ENCODE results near the gene ADAT3. TPM values are rescaled to one million over a fixed set of nuclear protein-coding genes. Genes with fewer than 3 reads are reported as not detected.

The ADAT3 gene
- total and polyA plus RNA-seq, 2 experiments from 2014 or later, result 2.4 to 11.0 TPM

DNA sequence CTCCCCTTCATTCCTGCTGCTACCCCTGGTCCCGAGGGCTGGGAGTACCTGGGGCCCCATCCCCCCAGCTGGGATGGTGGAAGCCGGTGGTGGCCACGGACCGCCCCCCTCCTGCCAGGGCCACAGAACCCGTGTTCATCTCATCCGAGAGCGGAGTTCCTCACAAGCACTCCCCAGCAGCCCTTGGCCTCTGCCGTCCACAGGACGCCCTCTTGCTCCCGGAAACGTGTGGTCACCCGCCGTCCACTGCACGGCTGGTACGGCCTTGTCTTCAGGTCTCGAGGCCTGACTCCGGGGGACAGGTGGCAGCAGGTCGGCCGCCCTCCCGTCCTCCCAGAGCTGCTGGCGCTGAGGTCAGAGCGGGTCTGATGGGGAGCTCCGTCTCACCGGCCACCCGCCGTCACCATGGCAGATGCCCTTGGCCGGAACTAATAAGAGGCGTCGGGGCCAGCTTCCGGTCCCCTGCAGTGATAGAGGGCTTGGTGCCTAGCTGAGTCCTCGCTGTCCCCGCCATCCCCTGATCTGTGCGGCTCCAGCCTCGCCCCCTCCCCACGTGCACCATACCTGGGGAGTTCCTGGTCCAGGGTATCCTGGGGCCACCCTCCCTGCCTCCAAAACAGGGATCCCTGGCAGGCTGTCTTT, 19.2 kb downstream of the ADAT3 start:
- Histone ChIP-seq H3K4me3 (no peak overlapping the region), H3K27ac (no peak overlapping the region), H3K9me2 (replicated peaks; ENCODE audit: insufficient read depth) (no peaks in the 10 kb centered on the region), H3K79me2 (no peaks in the 10 kb centered on the region), H2AFZ (no peak overlapping the region), H3K4me2 (no peak overlapping the region), H3K36me3 (replicated peaks; ENCODE audit: insufficient read depth, low read depth) (no peaks in the 10 kb centered on the region), H3K27me3 (no peaks in the 10 kb centered on the region), H4K20me1 (ENCODE audit: insufficient read depth, poor library complexity, severe bottlenecking) (no peaks in the 10 kb centered on the region), H3K4me1 (ENCODE audit: insufficient read depth) (no peaks in the 10 kb centered on the region), H3K9me3 (ENCODE audit: low read depth) (no peaks in the 10 kb centered on the region)
- 95% methylated on average over 30 of the region's 35 CpGs for WGBS (ENCODE audit: low lambda C conversion rate, missing lambda C conversion rate)
- DNase-seq (ENCODE audit: low spot score), result no peak
- TF ChIP-seq, protein P1, sequence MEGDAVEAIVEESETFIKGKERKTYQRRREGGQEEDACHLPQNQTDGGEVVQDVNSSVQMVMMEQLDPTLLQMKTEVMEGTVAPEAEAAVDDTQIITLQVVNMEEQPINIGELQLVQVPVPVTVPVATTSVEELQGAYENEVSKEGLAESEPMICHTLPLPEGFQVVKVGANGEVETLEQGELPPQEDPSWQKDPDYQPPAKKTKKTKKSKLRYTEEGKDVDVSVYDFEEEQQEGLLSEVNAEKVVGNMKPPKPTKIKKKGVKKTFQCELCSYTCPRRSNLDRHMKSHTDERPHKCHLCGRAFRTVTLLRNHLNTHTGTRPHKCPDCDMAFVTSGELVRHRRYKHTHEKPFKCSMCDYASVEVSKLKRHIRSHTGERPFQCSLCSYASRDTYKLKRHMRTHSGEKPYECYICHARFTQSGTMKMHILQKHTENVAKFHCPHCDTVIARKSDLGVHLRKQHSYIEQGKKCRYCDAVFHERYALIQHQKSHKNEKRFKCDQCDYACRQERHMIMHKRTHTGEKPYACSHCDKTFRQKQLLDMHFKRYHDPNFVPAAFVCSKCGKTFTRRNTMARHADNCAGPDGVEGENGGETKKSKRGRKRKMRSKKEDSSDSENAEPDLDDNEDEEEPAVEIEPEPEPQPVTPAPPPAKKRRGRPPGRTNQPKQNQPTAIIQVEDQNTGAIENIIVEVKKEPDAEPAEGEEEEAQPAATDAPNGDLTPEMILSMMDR (IDR thresholded peaks at IDR 0.05; ENCODE audit: poor library complexity), result no peak
- no peak for TF ChIP-seq EZH2 (IDR thresholded peaks at IDR 0.05; ENCODE audit: borderline replicate concordance)
- no peak for TF ChIP-seq EZH2phosphoT487 (IDR thresholded peaks at IDR 0.05; ENCODE audit: low read depth, severe bottlenecking, unreplicated experiment)

DNA sequence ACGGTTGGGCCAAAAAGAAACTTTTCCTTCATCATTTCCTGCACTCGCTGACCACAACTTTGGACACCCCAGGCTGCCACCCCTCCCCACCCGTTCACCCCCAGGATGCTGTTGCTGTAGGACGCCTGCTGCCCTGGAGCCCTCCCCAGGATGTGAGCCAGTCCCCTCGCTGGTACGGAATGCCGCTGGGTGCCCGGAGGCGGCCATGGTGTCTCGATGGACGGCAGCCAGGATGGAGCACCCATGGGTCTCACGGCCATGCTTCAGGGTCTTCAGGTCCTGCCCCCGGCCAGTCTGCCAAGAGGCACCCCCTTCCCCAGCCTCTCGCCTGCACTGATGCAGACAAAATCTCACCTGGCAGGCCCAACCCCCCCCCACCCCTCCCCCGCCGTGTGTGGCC, 20.3 kb downstream of the ADAT3 start:
- TF ChIP-seq, protein P1 (IDR thresholded peaks at IDR 0.05; ENCODE audit: poor library complexity), result no peak
- TF ChIP-seq EZH2phosphoT487 (IDR thresholded peaks at IDR 0.05; ENCODE audit: low read depth, severe bottlenecking, unreplicated experiment) (no peak), EZH2 (IDR thresholded peaks at IDR 0.05; ENCODE audit: borderline replicate concordance) (no peak)
- no peaks in the 10 kb centered on the region for H4K20me1 ChIP-seq (ENCODE audit: insufficient read depth, poor library complexity, severe bottlenecking)

DNA sequence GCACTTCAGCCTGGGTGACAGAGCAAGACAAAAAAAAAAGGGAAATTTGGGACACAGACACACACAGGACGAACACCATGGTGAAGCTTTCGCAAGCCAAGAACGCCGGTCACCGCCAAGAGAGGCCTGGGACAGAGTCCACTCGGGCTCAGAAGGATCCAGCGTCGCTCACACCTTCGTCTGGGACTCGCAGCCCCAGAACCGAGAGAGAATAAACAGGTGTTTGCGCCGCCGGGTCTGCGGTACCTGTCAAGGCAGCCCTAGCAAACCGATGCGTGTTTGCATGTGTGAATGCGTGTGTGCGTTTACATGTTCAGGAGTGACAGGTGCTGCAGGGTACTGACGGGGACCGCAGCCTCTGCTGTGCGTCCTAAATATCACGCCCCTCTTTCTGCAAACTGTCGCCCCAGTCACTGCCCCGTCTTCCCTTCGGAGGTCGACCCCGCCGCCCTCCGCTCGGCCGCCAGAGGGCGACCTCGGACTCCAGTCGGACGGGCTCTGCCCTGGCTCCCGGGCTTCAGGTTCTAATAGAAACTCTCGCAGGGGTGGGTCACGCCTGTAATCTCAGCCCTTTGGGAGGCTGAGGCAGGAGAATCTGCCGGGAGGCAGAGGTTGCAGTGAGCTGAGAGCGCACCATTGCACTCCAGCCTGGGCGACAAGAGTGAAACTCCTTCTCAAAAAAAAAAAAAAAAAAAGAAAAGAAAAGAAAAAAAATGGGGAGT, 24.0 kb downstream of the ADAT3 start:
- H3K36me3 ChIP-seq (replicated peaks; ENCODE audit: insufficient read depth, low read depth), result no peaks in the 10 kb centered on the region
- H3K79me2 ChIP-seq, result no peaks in the 10 kb centered on the region
- no peaks in the 10 kb centered on the region for H4K20me1 ChIP-seq (ENCODE audit: insufficient read depth, poor library complexity, severe bottlenecking)
- no peaks in the 10 kb centered on the region for H3K9me3 ChIP-seq (ENCODE audit: low read depth)
- no peaks in the 10 kb centered on the region for H3K9me2 ChIP-seq (replicated peaks; ENCODE audit: insufficient read depth)
- H3K4me2 ChIP-seq, result peak overlapping the region; percentile 88
- no peaks in the 10 kb centered on the region for H3K27me3 ChIP-seq
- no peak overlapping the region for H3K27ac ChIP-seq
- WGBS (ENCODE audit: low lambda C conversion rate, missing lambda C conversion rate), result 19% methylated on average over 42 of the region's 42 CpGs
- no peak for TF ChIP-seq EZH2phosphoT487 (IDR thresholded peaks at IDR 0.05; ENCODE audit: low read depth, severe bottlenecking, unreplicated experiment)
- TF ChIP-seq, protein P1 (IDR thresholded peaks at IDR 0.05; ENCODE audit: poor library complexity), result peak; percentile 80
- no peak overlapping the region for H3K4me3 ChIP-seq
- peak; percentile 91 for DNase-seq (ENCODE audit: low spot score)
- H3K4me1 ChIP-seq (ENCODE audit: insufficient read depth), result peaks cover 5% of the 10 kb centered on the region
- peak overlapping the region; percentile 56 for H2AFZ ChIP-seq

More for the DNA sequence above, 20.3 kb downstream of the ADAT3 start:
- WGBS (ENCODE audit: low lambda C conversion rate, missing lambda C conversion rate), result 97% methylated on average over 16 of the region's 16 CpGs
- Histone ChIP-seq H3K27ac (no peak overlapping the region), H3K9me2 (replicated peaks; ENCODE audit: insufficient read depth) (no peaks in the 10 kb centered on the region), H3K4me3 (no peak overlapping the region), H3K79me2 (no peaks in the 10 kb centered on the region), H2AFZ (no peak overlapping the region), H3K9me3 (ENCODE audit: low read depth) (no peaks in the 10 kb centered on the region), H3K36me3 (replicated peaks; ENCODE audit: insufficient read depth, low read depth) (no peaks in the 10 kb centered on the region), H3K27me3 (no peaks in the 10 kb centered on the region), H3K4me1 (ENCODE audit: insufficient read depth) (peaks cover 5% of the 10 kb centered on the region), H3K4me2 (no peak overlapping the region)
- no peak for DNase-seq (ENCODE audit: low spot score)
